Heart right ventricle (tissue), 16 donors: Measurements from ENCODE around the gene LTBP2. TPM values are rescaled to one million over a fixed set of nuclear protein-coding genes. Genes with fewer than 3 reads are reported as not detected.
A peak's percentile ranks its signal among the peaks of the same experiment; 100 is the strongest.

Experiments used
- ATAC-seq, 8 donors: fragments of 200-7000 bp; cut with Tn5 transposase; one replicate each; pipeline ENCODE4 v1.9.1; 2020; ENCODE audit warnings: mild to moderate bottlenecking in 8 of 8, moderate library complexity in 8 of 8, moderate number of reproducible peaks in 1 of 8
- DNase-seq, 2 donors: peaks; one replicate each; pipeline ENCODE4 v3.0.0-alpha.2; 2020
- H3K27ac ChIP-seq, 10 donors: fragments of 200-600 bp; sonication (generic) in 2 of 10; one replicate each; pipeline versions ENCODE4 v1.5.0 to v1.8.0; 2020 to 2022; ENCODE audit warnings: mild to moderate bottlenecking in 3 of 10
- H3K27me3 ChIP-seq, 7 donors: fragments of 200-600 bp; one replicate each; pipeline ENCODE4 v1.8.0; 2021 to 2022; ENCODE audit warnings: mild to moderate bottlenecking in 2 of 7
- H3K36me3 ChIP-seq, 9 donors: fragments of 200-600 bp; sonication (generic) in 1 of 9; one replicate each; pipeline versions ENCODE4 v1.5.0 to v1.8.0; 2020 to 2022; ENCODE audit warnings: mild to moderate bottlenecking in 2 of 9
- H3K4me1 ChIP-seq, 9 donors: fragments of 200-600 bp; sonication (generic) in 1 of 9; one replicate each; pipeline versions ENCODE4 v1.5.0 to v1.8.0; 2020 to 2022; ENCODE audit warnings: mild to moderate bottlenecking in 4 of 9
- H3K4me3 ChIP-seq, 10 donors: fragments of 200-600 bp; sonication (generic) in 2 of 10; one replicate each; pipeline versions ENCODE4 v1.5.0 to v1.8.0; 2020 to 2022; ENCODE audit warnings: mild to moderate bottlenecking in 7 of 10, moderate library complexity in 2 of 10
- H3K9me3 ChIP-seq, 11 donors: fragments of 200-600 bp in 10 of 11; sonication (generic) in 2 of 11; one replicate each; pipeline versions ENCODE4 v1.5.0 to v1.8.0; 2013 to 2022; ENCODE audit warnings: mild to moderate bottlenecking in 2 of 11, control low read depth in 1 of 11, moderate library complexity in 1 of 11
- CTCF ChIP-seq, 9 donors: fragments of 200-600 bp; sonication (generic) in 2 of 9; IDR thresholded peaks; one replicate each; pipeline versions ENCODE4 v1.5.0 to v1.8.0; 2021 to 2022; ENCODE audit warnings: antibody characterized with exemption in 9 of 9, mild to moderate bottlenecking in 5 of 9, moderate library complexity in 1 of 9
- WGBS, 2 donors: extraction: QIAGEN DNeasy Blood & Tissue Kit; methylation state at CpG; one replicate each; pipeline ENCODE4 v1.1.7; 2013; ENCODE audit warnings: inconsistent platforms in 1 of 2; 5-methylcytosine and 5-hydroxymethylcytosine counted together
- intact Hi-C, 10 donors: fragments of 100-400 bp; cut with DNase I; formaldehyde crosslinking; loops; one replicate each; pipeline versions ENCODE4 v1.11.1 to v1.14.2; 2022
- polyA plus RNA-seq, 2 donors: library from polyadenylated mRNA; stranded (reverse); fragments of 200-250 nt; gene quantifications; one replicate each; pipeline ENCODE4 v1.2.3, GENCODE V29; 2013
- total RNA-seq, 10 donors: library from RNA; stranded (reverse); fragmentation: NEBNext Ultra II Directional in 3 of 10; extraction: Animal tissue kit (Norgen Biotek cat#: 25700) in 3 of 10; gene quantifications; one replicate each; pipeline versions ENCODE4 v1.2.1 to v1.2.4, GENCODE V29; 2021 to 2023
- donor health status: Arrhythmogenic right ventricular cardiomyopathy.
- donor health status: ischemic (EF 13 %, LVEDD 7.1; RV severe dilation, severe dysfunction).
- donor health status: healthy with polysubstance abuse.
- donor health status: DM: no; HTN: yes; CAD: no.
- donor health status: DM: no; HTN: no; CAD: no.
- donor health status: ischemic (EF 25% LVEDD 6.9; RV normal size, moderate dysfunction).
- donor health status: ischemic (EF 25% LVEDD 5.7; RV mildly dilated, moderate dysfunction).
- donor health status: healthy.
- donor health status: DM: yes; HTN: yes; CAD: no.
- donor health status: Ischemic cardiomyopathy.
- donor health status: ischemic (EF 35%, LVEDD 5.7; RV mildly dilated, moderate dysfunction).
- donor health status: nonischemic (EF 11% LVEDD 7.7; RV severe dilation, severe dysfunction).
- donor health status: DM: yes; HTN: yes; CAD: no.
- donor health status: PGD.
- donor health status: ischemic (EF 29% LVEDD 5.4; RV normal size, mild dysfunction).
- donor health status: nonischemic (EF 23%, LVEDD 6.1; RV moderate dilation, normal function).

The LTBP2 gene
- total and polyA plus RNA-seq, 12 donors = 3.5 to 50.3 (median 17.3) TPM

DNA sequence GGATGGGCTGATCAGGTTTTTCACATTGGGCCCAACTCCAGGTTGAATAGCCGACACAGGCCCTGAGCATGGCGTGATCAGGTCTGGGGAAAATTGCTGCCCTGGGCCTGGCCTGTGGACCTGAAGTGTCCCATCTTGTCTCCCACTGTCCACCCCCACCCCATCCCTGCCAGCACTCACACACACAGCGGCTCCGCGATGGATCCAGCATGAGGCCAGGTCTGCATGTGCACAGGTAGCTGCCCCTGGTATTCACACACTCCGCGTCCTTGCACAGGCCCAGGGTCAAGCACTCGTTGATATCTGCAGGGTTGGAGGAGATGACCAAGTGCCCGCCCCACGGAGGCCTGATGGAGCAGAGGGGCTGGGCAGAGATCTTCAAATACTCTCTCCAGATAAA lies 79.8 kb downstream of the LTBP2 start:
- Histone ChIP-seq H3K4me3 (no peak overlapping the region), H3K27ac (no peak overlapping the region), H3K27me3 (no peaks in the 10 kb centered on the region), H3K36me3 (peaks cover 0 to 37% (median 0%) of the 10 kb centered on the region in 9 donors), H3K4me1 (peaks cover 0 to 6% (median 0%) of the 10 kb centered on the region in 9 donors), H3K9me3 (no peaks in the 10 kb centered on the region)
- 93 to 96% methylated on average over 10 of the region's 10 CpGs for WGBS, 2 donors
- intact Hi-C loops = loop anchor here in 1 of 10 donors (10.0 kb wide), 1 partner anchor 73 kb away; no protein-coding TSS in a partner anchor
- DNase-seq = no peak
- no peak for ATAC-seq
- no peak for TF ChIP-seq CTCF (IDR thresholded peaks at IDR 0.05)

DNA sequence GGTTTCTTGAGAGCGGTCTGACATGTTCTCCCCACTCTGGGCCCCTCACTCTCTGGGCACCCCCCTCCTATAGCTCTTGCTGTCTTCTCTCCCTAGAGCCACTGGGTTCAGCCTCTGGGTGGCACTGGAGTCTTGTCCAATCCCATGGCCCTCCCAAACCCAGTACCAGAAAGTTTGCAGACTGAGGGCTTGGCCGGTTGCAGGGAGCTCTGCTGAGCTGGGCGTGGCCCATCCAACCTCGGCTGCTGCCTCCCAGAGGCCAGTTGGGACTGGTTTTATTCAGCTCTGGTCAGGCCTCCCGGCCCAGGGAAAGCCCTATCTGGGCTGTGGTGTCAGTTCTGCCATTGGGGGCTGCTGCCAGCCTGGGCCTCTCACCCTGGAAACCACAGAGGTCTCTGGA lies 80.6 kb downstream of the LTBP2 start:
- DNase-seq = peak; percentile 38 to 39
- WGBS, 2 donors = 50 to 59% methylated on average over 5 of the region's 5 CpGs
- Histone ChIP-seq H3K4me3 (no peak overlapping the region), H3K36me3 (peaks cover 0 to 35% (median 0%) of the 10 kb centered on the region in 9 donors), H3K4me1 (peaks cover 0 to 6% (median 0%) of the 10 kb centered on the region in 9 donors), H3K27me3 (no peaks in the 10 kb centered on the region), H3K9me3 (no peaks in the 10 kb centered on the region), H3K27ac (no peak overlapping the region)
- intact Hi-C loops = loop anchor here in 1 of 10 donors (10.0 kb wide), 1 partner anchor 73 kb away; no protein-coding TSS in a partner anchor
- peak in 7 of 9 donors; percentile 17 to 53 (median 39) for TF ChIP-seq CTCF (IDR thresholded peaks at IDR 0.05)
- ATAC-seq = peak; percentile 61 to 83 (median 68)

GRCh38 chr14:74531006-74531405 lies 81.0 kb downstream of the LTBP2 start:
- no peak for ATAC-seq
- no peak for TF ChIP-seq CTCF (IDR thresholded peaks at IDR 0.05)
- Histone ChIP-seq H3K9me3 (no peaks in the 10 kb centered on the region), H3K27ac (no peak overlapping the region), H3K4me3 (no peak overlapping the region), H3K36me3 (peaks cover 0 to 30% (median 0%) of the 10 kb centered on the region in 9 donors), H3K27me3 (no peaks in the 10 kb centered on the region), H3K4me1 (peaks cover 0 to 6% (median 0%) of the 10 kb centered on the region in 9 donors)
- WGBS, 2 donors = 89 to 93% methylated on average over 3 of the region's 3 CpGs
- DNase-seq = no peak
- intact Hi-C loops = loop anchor here in 1 of 10 donors (10.0 kb wide), 1 partner anchor 74 kb away; no protein-coding TSS in a partner anchor

- Histone ChIP-seq H3K36me3 (peaks cover 0 to 26% (median 0%) of the 10 kb centered on the region in 9 donors), H3K27ac (no peak overlapping the region), H3K9me3 (no peaks in the 10 kb centered on the region), H3K4me3 (no peak overlapping the region), H3K4me1 (peaks cover 0 to 14% (median 0%) of the 10 kb centered on the region in 9 donors), H3K27me3 (no peaks in the 10 kb centered on the region)
- intact Hi-C loops = no loop called here
- no peak for ATAC-seq
- TF ChIP-seq CTCF (IDR thresholded peaks at IDR 0.05) = no peak
- DNase-seq = no peak
- 91 to 93% methylated on average over 10 of the region's 10 CpGs for WGBS, 2 donors
These were observed 83.2 kb downstream of the LTBP2 start for GRCh38 chr14:74528886-74529285.
